Parathyroid adenoma (tissue), 2 donors: ENCODE measurements around the gene BRINP2.

Source experiments
- H2AFZ ChIP-seq: fragments of 300-600 bp; sonication (generic); one replicate; pipeline ENCODE4 v1.7.0; 2017; ENCODE audit warnings: antibody characterized with exemption, mild to moderate bottlenecking
- H3K27ac ChIP-seq: fragments of 300-600 bp; sonication (generic); one replicate; pipeline ENCODE4 v1.7.0; 2017
- H3K27me3 ChIP-seq: fragments of 300-600 bp; sonication (generic); one replicate; pipeline ENCODE4 v1.7.0; 2017; ENCODE audit warnings: low read length; ENCODE audit not compliant: control insufficient read depth, insufficient read depth
- H3K36me3 ChIP-seq: fragments of 300-600 bp; sonication (generic); one replicate; pipeline ENCODE4 v1.7.0; 2017; ENCODE audit warnings: low read length; ENCODE audit not compliant: control insufficient read depth, insufficient read depth
- H3K4me1 ChIP-seq: fragments of 300-600 bp; sonication (generic); one replicate; pipeline ENCODE4 v1.7.0; 2017; ENCODE audit warnings: control low read depth
- H3K4me2 ChIP-seq: fragments of 300-600 bp; sonication (generic); one replicate; pipeline ENCODE4 v1.7.0; 2017; ENCODE audit warnings: low read length
- H3K4me3 ChIP-seq: fragments of 300-600 bp; sonication (generic); one replicate; pipeline ENCODE4 v1.7.0; 2017; ENCODE audit warnings: low read depth, low read length
- H3K79me2 ChIP-seq: fragments of 300-600 bp; sonication (generic); one replicate; pipeline ENCODE4 v1.7.0; 2017; ENCODE audit warnings: control low read depth
- H3K9ac ChIP-seq: fragments of 300-600 bp; sonication (generic); one replicate; pipeline ENCODE4 v1.7.0; 2017; ENCODE audit warnings: mild to moderate bottlenecking
- H3K9me3 ChIP-seq: fragments of 300-600 bp; sonication (generic); one replicate; pipeline ENCODE4 v1.7.0; 2017; ENCODE audit warnings: low read length; ENCODE audit not compliant: control insufficient read depth
- TF ChIP-seq, protein P1 (sequence below): fragments of 300-600 bp; sonication (generic); IDR thresholded peaks from one replicate; pipeline ENCODE4 v1.7.0; 2017; ENCODE audit warnings: antibody characterized with exemption, mild to moderate bottlenecking
- donor health status: primary hyperparathyroidism.

The BRINP2 gene

DNA sequence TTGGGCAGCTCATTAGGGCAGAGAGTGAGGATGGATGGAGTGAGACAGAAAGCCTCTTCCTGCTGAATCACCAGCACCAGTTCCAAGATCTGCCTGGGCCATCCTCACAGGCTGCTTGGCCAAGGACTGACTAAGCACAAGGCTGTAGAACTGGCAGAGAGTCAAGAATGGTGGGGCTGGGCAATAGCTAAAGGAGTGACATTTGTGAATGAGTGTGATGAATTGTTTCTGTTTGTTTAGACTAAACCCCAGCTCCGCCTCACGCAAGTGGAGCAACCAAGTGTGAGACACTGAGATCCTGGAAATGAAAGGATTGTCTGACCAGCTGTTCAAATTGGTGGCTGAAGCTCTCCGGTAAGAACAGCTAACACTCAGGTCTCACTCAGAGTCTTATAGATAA, 38.6 kb downstream of the BRINP2 start:
- Histone ChIP-seq H3K9me3 (no peaks in the 10 kb centered on the region), H3K4me2 (no peak overlapping the region), H3K27me3 (no peaks in the 10 kb centered on the region), H3K9ac (no peak overlapping the region), H2AFZ (no peak overlapping the region), H3K36me3 (no peaks in the 10 kb centered on the region), H3K27ac (no peak overlapping the region), H3K79me2 (no peaks in the 10 kb centered on the region), H3K4me3 (no peak overlapping the region), H3K4me1 (no peaks in the 10 kb centered on the region)
- TF ChIP-seq, protein P1, sequence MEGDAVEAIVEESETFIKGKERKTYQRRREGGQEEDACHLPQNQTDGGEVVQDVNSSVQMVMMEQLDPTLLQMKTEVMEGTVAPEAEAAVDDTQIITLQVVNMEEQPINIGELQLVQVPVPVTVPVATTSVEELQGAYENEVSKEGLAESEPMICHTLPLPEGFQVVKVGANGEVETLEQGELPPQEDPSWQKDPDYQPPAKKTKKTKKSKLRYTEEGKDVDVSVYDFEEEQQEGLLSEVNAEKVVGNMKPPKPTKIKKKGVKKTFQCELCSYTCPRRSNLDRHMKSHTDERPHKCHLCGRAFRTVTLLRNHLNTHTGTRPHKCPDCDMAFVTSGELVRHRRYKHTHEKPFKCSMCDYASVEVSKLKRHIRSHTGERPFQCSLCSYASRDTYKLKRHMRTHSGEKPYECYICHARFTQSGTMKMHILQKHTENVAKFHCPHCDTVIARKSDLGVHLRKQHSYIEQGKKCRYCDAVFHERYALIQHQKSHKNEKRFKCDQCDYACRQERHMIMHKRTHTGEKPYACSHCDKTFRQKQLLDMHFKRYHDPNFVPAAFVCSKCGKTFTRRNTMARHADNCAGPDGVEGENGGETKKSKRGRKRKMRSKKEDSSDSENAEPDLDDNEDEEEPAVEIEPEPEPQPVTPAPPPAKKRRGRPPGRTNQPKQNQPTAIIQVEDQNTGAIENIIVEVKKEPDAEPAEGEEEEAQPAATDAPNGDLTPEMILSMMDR, result no peak

DNA sequence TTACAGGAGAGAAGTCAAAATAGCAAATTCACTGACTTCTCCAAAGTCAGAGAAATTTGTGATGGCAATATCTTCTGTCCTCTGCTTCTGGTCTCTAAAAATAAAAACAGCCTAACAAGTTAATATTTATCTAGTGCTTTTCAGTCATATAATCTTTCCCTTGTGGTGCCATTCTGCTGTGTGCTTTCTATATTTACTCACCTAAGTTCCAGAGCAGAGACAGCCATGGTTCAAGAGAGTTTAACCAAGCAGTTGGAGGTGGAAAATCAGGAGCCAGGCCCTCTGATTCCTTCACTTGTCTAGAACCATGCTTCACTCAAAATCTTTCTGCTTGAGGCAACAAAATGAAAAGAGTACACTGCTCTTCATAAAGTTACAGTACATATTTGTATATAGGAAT, 39.3 kb downstream of the BRINP2 start:
- no peak overlapping the region for H3K27ac ChIP-seq
- H3K4me3 ChIP-seq, result no peak overlapping the region
- H3K9ac ChIP-seq, result no peak overlapping the region
- no peaks in the 10 kb centered on the region for H3K36me3 ChIP-seq
- H2AFZ ChIP-seq, result no peak overlapping the region
- no peaks in the 10 kb centered on the region for H3K9me3 ChIP-seq
- H3K27me3 ChIP-seq, result no peaks in the 10 kb centered on the region
- TF ChIP-seq, protein P1, result no peak
- no peak overlapping the region for H3K4me2 ChIP-seq
- H3K4me1 ChIP-seq, result no peaks in the 10 kb centered on the region
- H3K79me2 ChIP-seq, result no peaks in the 10 kb centered on the region

DNA sequence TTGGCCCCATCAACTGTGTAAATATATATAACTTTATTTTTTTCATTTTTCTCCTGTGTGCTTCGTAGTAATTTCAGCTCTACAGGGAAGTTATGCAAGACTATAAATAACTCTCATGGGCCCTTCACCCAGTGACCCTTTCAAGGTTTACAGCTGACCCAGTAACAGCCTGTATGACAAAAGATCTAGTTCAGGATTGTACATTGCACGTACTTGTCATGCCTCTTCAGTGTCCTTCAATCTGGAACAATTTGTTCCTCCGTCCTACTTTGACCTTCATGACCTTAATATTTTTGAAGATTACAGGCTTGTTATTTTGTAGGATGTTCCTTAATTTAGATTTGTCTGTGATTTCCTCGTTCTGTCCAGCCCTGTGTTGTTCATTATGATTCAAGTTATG, 40.5 kb downstream of the BRINP2 start:
- Histone ChIP-seq H3K27ac (no peak overlapping the region), H3K9ac (no peak overlapping the region), H3K36me3 (no peaks in the 10 kb centered on the region), H3K4me1 (no peaks in the 10 kb centered on the region), H3K4me3 (no peak overlapping the region), H3K79me2 (no peaks in the 10 kb centered on the region), H2AFZ (no peak overlapping the region), H3K27me3 (no peaks in the 10 kb centered on the region), H3K4me2 (no peak overlapping the region), H3K9me3 (no peaks in the 10 kb centered on the region)
- TF ChIP-seq, protein P1, result no peak

DNA sequence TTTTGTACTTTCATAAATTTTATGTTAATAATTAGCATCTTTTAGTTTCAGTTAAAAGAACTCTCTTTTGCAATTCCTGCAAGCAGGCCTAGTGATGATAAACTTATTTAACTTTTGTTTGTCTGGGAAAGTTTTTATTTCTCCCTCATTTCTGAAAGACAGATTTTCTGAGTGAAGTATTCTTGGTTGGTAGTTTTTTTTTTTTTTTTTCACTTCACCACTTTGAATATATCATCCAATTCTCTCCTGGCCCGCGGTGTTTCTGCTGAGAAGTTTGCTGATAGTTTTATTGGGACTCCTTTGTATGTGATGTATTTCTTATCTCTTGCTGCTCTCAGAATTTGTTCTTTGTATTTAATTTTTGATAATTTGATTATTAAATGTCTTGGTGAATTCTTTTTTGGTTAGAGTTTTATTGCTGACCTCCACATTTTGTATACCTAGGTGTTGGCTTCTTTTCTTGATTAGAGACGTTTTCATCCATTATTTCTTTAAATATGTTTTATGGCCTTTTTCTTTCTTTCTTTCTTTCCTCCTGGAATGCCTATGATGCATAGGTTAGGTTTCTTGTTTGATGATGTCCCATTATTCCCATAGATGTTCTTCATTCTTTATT, 45.9 kb downstream of the BRINP2 start:
- Histone ChIP-seq H3K9me3 (no peaks in the 10 kb centered on the region), H3K36me3 (no peaks in the 10 kb centered on the region), H3K9ac (no peak overlapping the region), H2AFZ (no peak overlapping the region), H3K4me1 (no peaks in the 10 kb centered on the region), H3K79me2 (no peaks in the 10 kb centered on the region), H3K27me3 (no peaks in the 10 kb centered on the region), H3K27ac (no peak overlapping the region), H3K4me2 (no peak overlapping the region), H3K4me3 (no peak overlapping the region)
- TF ChIP-seq, protein P1, result no peak
